GM12874 (cell line): Measurements from ENCODE around the gene MYL10.

Source experiments
- TF ChIP-seq, protein P1 (sequence below): IDR thresholded peaks from 2 replicates; pipeline ENCODE4 v1.5.1; 2011; ENCODE audit warnings: low read depth, mild to moderate bottlenecking, control low read depth, low read length, moderate library complexity; ENCODE audit not compliant: insufficient read depth

MYL10 gene

DNA sequence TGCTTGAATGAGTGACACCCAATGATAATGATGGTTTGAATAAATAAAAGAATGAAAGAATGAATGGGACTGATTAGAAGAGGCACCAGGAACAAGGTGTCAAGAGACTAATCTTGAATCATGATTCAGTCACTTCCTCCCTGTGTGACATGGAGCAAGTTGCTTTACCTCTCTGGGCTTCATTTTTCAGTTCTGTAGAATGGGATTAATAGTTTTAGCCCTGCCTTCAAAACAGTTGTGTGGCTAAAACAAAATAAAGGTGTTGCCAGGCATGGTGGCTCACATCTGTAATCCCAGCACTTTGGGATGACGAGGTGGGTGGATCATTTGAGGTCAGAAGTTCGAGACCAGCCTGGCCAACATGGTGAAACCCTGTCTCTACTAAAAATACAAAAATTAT lies 37.6 kb downstream of the MYL10 start:
- TF ChIP-seq, protein P1, sequence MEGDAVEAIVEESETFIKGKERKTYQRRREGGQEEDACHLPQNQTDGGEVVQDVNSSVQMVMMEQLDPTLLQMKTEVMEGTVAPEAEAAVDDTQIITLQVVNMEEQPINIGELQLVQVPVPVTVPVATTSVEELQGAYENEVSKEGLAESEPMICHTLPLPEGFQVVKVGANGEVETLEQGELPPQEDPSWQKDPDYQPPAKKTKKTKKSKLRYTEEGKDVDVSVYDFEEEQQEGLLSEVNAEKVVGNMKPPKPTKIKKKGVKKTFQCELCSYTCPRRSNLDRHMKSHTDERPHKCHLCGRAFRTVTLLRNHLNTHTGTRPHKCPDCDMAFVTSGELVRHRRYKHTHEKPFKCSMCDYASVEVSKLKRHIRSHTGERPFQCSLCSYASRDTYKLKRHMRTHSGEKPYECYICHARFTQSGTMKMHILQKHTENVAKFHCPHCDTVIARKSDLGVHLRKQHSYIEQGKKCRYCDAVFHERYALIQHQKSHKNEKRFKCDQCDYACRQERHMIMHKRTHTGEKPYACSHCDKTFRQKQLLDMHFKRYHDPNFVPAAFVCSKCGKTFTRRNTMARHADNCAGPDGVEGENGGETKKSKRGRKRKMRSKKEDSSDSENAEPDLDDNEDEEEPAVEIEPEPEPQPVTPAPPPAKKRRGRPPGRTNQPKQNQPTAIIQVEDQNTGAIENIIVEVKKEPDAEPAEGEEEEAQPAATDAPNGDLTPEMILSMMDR, result no peak

DNA sequence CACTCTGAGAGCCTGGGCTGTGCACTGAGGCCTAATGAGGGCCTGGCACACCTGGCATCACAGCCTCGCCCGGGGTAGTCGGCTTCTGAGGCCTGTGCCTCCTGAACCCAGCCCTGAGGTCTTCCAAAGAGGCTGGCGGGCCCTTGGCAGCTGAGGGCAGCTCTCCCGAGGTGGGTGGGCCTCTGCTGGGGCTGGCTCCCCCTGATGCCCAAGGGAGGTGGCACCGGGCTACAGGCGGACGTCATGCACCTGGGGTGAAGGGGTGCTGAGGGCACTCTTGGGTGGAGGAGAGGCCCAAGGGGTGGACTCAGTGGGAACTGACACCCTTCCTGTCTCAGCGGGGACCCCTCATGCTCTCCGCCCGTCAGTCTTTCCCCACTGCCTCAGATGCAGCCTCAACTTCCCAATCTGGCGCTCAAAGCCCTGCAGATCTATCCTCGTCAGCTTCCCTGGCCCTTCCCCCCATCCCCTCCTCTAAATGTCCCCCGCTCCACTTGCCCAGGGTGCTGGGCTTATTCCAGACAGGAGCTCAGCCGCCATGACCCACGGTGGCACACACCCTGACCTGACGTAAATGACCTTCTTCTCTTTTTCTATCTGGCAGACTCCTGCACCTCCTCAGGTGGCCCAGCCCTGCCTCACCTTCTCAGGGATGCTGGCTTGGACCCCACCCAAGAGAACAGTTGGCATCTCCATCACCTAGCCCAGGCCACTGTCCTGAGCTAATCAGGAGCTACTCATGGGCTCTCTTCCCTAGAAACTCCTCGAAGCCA lies 38.2 kb downstream of the MYL10 start:
- TF ChIP-seq, protein P1, result no peak

GRCh38 chr7:101589976-101590662 lies 39.0 kb downstream of the MYL10 start:
- TF ChIP-seq, protein P1, result no peak

- TF ChIP-seq, protein P1, result no peak
Measured at GRCh38 chr7:101589052-101589451, 40.0 kb downstream of the MYL10 start.

DNA sequence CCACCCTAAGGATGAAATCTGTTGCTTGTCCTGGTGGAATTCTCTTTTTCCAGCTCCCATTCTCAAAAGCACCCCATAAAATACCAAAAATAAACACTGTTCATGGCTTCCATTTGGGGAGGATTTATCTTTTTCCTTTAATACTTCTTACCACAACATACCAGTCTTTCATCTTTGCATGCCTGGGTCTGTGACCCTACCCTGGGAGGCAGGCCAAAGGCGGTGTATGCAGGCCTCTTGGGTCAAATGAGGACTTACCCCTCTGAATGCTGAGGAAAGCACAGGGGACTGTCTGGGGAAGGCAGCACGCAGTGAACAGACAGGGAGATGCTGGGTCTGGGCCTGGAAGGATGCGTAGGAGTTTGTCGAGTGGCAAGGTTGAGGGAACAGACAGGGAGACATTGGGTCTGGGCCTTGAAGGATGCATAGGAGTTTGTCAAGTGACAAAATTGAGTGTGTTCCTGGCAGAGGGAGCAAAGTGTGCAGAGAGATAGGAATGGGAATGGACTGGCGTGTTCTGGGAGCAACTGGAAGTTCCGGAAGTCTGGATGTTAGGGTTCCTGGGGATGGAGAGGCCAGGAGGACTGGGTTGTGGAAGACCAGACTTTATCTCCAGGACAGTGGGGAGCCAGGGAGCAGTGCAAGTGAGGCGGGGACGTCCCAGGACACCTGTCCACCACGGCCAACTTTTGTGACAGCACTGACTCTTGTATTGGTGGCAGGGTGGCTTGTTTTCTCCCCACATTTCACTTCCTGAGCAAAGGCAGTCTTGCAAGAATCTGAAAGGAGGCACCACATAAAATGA lies 40.8 kb downstream of the MYL10 start:
- TF ChIP-seq, protein P1, result no peak

GRCh38 chr7:101586906-101587677 lies 42.0 kb downstream of the MYL10 start:
- TF ChIP-seq, protein P1, result no peak
